Caco-2 (cell line): ENCODE data around the gene CDHR1. TPM values are rescaled to one million over a fixed set of nuclear protein-coding genes. Genes with fewer than 3 reads are reported as not detected.

ENCODE experiments used
- BruUV-seq: library from RNA; stranded (reverse); fragments of 400-500 nt; replicated peaks from 2 replicates; lab custom pipeline; 2021; lab: Mats Ljungman, UMichigan
- CTCF ChIA-PET: fragments of 300-600 bp; sonication (Branson Sonifier 250); formaldehyde crosslinking; loops from one replicate; lab custom pipeline; 2022; ENCODE audit warnings: antibody characterized with exemption; lab: Charles Lee
- POLR2A ChIA-PET: fragments of 300-600 bp; sonication (Branson Sonifier 250); formaldehyde crosslinking; loops from one replicate; lab custom pipeline; 2022; ENCODE audit warnings: antibody characterized with exemption; lab: Charles Lee
- DNase-seq, 2 experiments: peaks; one replicate each; pipeline versions ENCODE4 v3.0.0 to v3.0.0-alpha.2; 2020 to 2022
- H3K27me3 ChIP-seq: replicated peaks from 2 replicates; pipeline ENCODE4 v1.6.0; 2011; ENCODE audit warnings: low read length; ENCODE audit not compliant: control insufficient read depth, insufficient read depth
- H3K36me3 ChIP-seq: 2 replicates; pipeline ENCODE4 v1.5.1; 2011; ENCODE audit warnings: low read length; ENCODE audit not compliant: control insufficient read depth, insufficient read depth
- H3K4me1 ChIP-seq: fragments of 250-450 bp; sonication (Bioruptor Pico); 2 replicates; pipeline ENCODE4 v1.5.1; 2020; ENCODE audit warnings: mild to moderate bottlenecking
- H3K4me3 ChIP-seq: 2 replicates; pipeline ENCODE4 v1.5.1; 2011; ENCODE audit warnings: low read depth, mild to moderate bottlenecking, control low read depth, low read length
- H3K9me3 ChIP-seq: fragments of 250-450 bp; sonication (Bioruptor Pico); 2 replicates; pipeline ENCODE4 v1.5.1; 2020; ENCODE audit warnings: mild to moderate bottlenecking, moderate library complexity
- H3K27ac Mint-ChIP-seq: one replicate; pipeline ENCODE4 v1.8.0; 2022; ENCODE audit warnings: mixed read lengths; ENCODE audit not compliant: unreplicated experiment
- H3K27me3 Mint-ChIP-seq: one replicate; pipeline ENCODE4 v1.8.0; 2022; ENCODE audit warnings: mixed read lengths; ENCODE audit not compliant: insufficient read depth, unreplicated experiment
- H3K36me3 Mint-ChIP-seq: one replicate; pipeline ENCODE4 v1.8.0; 2022; ENCODE audit warnings: mild to moderate bottlenecking, mixed read lengths; ENCODE audit not compliant: insufficient read depth, unreplicated experiment
- H3K4me1 Mint-ChIP-seq: one replicate; pipeline ENCODE4 v1.8.0; 2022; ENCODE audit warnings: low read depth, mixed read lengths; ENCODE audit not compliant: unreplicated experiment
- H3K4me3 Mint-ChIP-seq: one replicate; pipeline ENCODE4 v1.8.0; 2022; ENCODE audit warnings: mild to moderate bottlenecking, moderate library complexity, mixed read lengths; ENCODE audit not compliant: unreplicated experiment
- H3K9me3 Mint-ChIP-seq: one replicate; pipeline ENCODE4 v1.8.0; 2022; ENCODE audit warnings: mixed read lengths; ENCODE audit not compliant: unreplicated experiment
- CTCF ChIP-seq, 2 experiments: fragments of 200-600 bp in 1 of 2; IDR thresholded peaks; 1 replicate in 1 of 2; 2 replicates in 1 of 2; pipeline versions ENCODE4 v1.5.1 to v1.8.0; 2011 to 2022; ENCODE audit warnings: antibody characterized with exemption in 1 of 2, control low read depth in 1 of 2, inconsistent platforms in 1 of 2, low read depth in 1 of 2, low read length in 1 of 2, mild to moderate bottlenecking in 1 of 2, moderate library complexity in 1 of 2; ENCODE audit not compliant: insufficient read depth in 1 of 2, severe bottlenecking in 1 of 2, unreplicated experiment in 1 of 2
- intact Hi-C: fragments of 100-400 bp; cut with micrococcal nuclease; formaldehyde crosslinking; loops from one replicate; pipeline ENCODE4 v1.10.0; 2022; ENCODE audit not compliant: unreplicated experiment
- total RNA-seq: library from RNA; stranded (reverse); gene quantifications from 2 replicates; pipeline ENCODE4 v1.2.3, GENCODE V29; 2022

Gene CDHR1
- total RNA-seq, 1 experiment from 2014 or later, result not detected

- BruUV-seq, result no TSS peak
- H3K36me3 Mint-ChIP-seq, result no peaks in the 10 kb centered on the region
- no peak for DNase-seq
- peaks cover 7% of the 10 kb centered on the region for H3K4me1 Mint-ChIP-seq
- intact Hi-C loops, result loop anchor here (10.0 kb wide), 2 partner anchors 353 to 483 kb away; no protein-coding TSS in a partner anchor
- H3K4me3 ChIP-seq, result no peak overlapping the region
- peaks cover 4% of the 10 kb centered on the region for H3K27me3 Mint-ChIP-seq
- ChIA-PET POLR2A (no interaction called here), CTCF (interaction anchor here (0.7 kb wide), 1 partner anchor 276 kb away, joined by 3 read pairs; no protein-coding TSS in a partner anchor)
- H3K4me1 ChIP-seq, result no peaks in the 10 kb centered on the region
- no peaks in the 10 kb centered on the region for H3K9me3 Mint-ChIP-seq
- H3K27me3 ChIP-seq, result no peaks in the 10 kb centered on the region; the same call in 1 of the 2 replicates
- TF ChIP-seq CTCF (IDR thresholded peaks at IDR 0.05; ENCODE audit: insufficient read depth in 1 of 2, low read depth in 1 of 2, low read length in 1 of 2, severe bottlenecking in 1 of 2, unreplicated experiment in 1 of 2), result no peak
- no peak overlapping the region for H3K4me3 Mint-ChIP-seq
- no peak overlapping the region for H3K27ac Mint-ChIP-seq
- no peaks in the 10 kb centered on the region for H3K36me3 ChIP-seq
- 0 out of 2 replicates have a peak, but pooled peaks cover 3% of the 10 kb centered on the region for H3K9me3 ChIP-seq
Observed at GRCh38 chr10:84261236-84261915, 67.0 kb downstream of the CDHR1 start.

- Histone ChIP-seq H3K4me3 (no peak overlapping the region), H3K27me3 (no peaks in the 10 kb centered on the region; the same call in 1 of the 2 replicates), H3K9me3 (0 out of 2 replicates have a peak, but pooled peaks cover 3% of the 10 kb centered on the region), H3K4me1 (no peaks in the 10 kb centered on the region), H3K36me3 (no peaks in the 10 kb centered on the region)
- Mint-ChIP-seq H3K27ac (no peak overlapping the region), H3K4me1 (peaks cover 7% of the 10 kb centered on the region), H3K27me3 (peaks cover 4% of the 10 kb centered on the region), H3K9me3 (peaks cover under 1% of the 10 kb centered on the region), H3K36me3 (no peaks in the 10 kb centered on the region), H3K4me3 (no peak overlapping the region)
- BruUV-seq, result no TSS peak
- ChIA-PET CTCF (no interaction called here), POLR2A (no interaction called here)
- intact Hi-C loops, result loop anchor here (10.0 kb wide), 2 partner anchors 352 to 482 kb away; no protein-coding TSS in a partner anchor
- no peak for DNase-seq
- TF ChIP-seq CTCF (IDR thresholded peaks at IDR 0.05; ENCODE audit: insufficient read depth in 1 of 2, low read depth in 1 of 2, low read length in 1 of 2, severe bottlenecking in 1 of 2, unreplicated experiment in 1 of 2), result no peak
Observed at GRCh38 chr10:84262190-84262956, 68.0 kb downstream of the CDHR1 start.

- Mint-ChIP-seq H3K4me3 (no peak overlapping the region), H3K27ac (no peak overlapping the region), H3K4me1 (peaks cover 13% of the 10 kb centered on the region), H3K9me3 (peaks cover 9% of the 10 kb centered on the region), H3K36me3 (no peaks in the 10 kb centered on the region), H3K27me3 (peaks cover 4% of the 10 kb centered on the region)
- H3K36me3 ChIP-seq, result no peaks in the 10 kb centered on the region
- intact Hi-C loops, result loop anchor here (1.0 to 10.0 kb wide), 5 partner anchors 89 to 481 kb away; no protein-coding TSS in a partner anchor
- BruUV-seq, result no TSS peak
- H3K4me3 ChIP-seq, result no peak overlapping the region
- no peaks in the 10 kb centered on the region for H3K4me1 ChIP-seq
- H3K9me3 ChIP-seq, result 0 out of 2 replicates have a peak, but pooled peaks cover 3% of the 10 kb centered on the region
- POLR2A ChIA-PET, result no interaction called here
- CTCF ChIA-PET, result interaction anchor here (0.9 to 1.6 kb wide), 3 partner anchors 65 to 274 kb away, joined by 4 to 7 read pairs (median 4); partner anchors contain the start of gene CCSER2
- DNase-seq, result no peak
- TF ChIP-seq CTCF (IDR thresholded peaks at IDR 0.05; ENCODE audit: insufficient read depth in 1 of 2, low read depth in 1 of 2, low read length in 1 of 2, severe bottlenecking in 1 of 2, unreplicated experiment in 1 of 2), result no peak
- no peaks in the 10 kb centered on the region; the same call in 1 of the 2 replicates for H3K27me3 ChIP-seq
Observed at GRCh38 chr10:84263716-84264115, 69.4 kb downstream of the CDHR1 start.
